ENCODE data around the gene KLHDC4. TPM values are rescaled to one million over a fixed set of nuclear protein-coding genes. Genes with fewer than 3 reads are reported as not detected.

The KLHDC4 gene
- total and polyA plus RNA-seq, 10 of the 15 experiments (the other 5 are each of a cell fraction or from before 2014, with no cell fraction given): 0.80 to 62.1 (median 32.8) TPM

DNA sequence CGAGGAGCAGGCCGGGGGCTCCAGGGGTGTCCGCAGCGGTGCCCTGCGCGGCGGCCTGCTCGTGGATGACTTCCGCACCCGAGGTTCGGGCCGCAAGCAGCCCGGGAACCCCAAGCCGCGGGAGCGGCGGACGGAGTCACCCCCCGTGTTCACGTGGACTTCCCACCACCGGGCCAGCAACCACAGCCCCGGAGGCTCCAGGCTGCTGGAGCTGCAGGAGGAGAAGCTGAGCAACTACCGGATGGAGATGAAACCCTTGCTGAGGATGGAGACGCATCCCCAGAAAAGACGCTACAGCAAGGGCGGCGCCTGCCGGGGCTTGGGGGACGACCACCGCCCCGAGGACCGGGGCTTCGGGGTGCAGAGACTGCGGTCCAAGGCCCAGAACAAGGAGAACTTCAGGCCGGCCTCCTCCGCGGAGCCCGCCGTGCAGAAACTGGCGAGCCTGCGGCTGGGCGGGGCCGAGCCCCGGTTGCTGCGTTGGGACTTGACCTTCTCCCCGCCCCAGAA is 75.8 kb downstream of the KLHDC4 start:
- 90% methylated on average over 33 of the region's 46 CpGs for WGBS (ENCODE audit: insufficient coverage, insufficient replicate concordance, low lambda C conversion rate, missing lambda C conversion rate)
- Histone ChIP-seq H3K79me2 (ENCODE audit: control insufficient read depth, insufficient read depth, low read length) (no peaks in the 10 kb centered on the region), H3K4me1 (ENCODE audit: control insufficient read depth, insufficient read depth, low read length) (no peaks in the 10 kb centered on the region), H3K27ac (ENCODE audit: control insufficient read depth, insufficient read depth) (no peak overlapping the region), H2AFZ (ENCODE audit: control insufficient read depth, low read depth, low read length) (no peak overlapping the region), H3K4me2 (ENCODE audit: control insufficient read depth, insufficient read depth) (no peak overlapping the region), H3K27me3 (replicated peaks in 1 of 2; ENCODE audit: control insufficient read depth in 2 of 2, insufficient read depth in 2 of 2, low read length in 1 of 2) (no peaks in the 10 kb centered on the region), H3K4me3 (no peak overlapping the region), H3K36me3 (ENCODE audit: control insufficient read depth in 2 of 2, insufficient read depth in 2 of 2, low read length in 1 of 2) (peaks cover 0 to 1% of the 10 kb centered on the region in 2 experiments; a peak in 2 of 4 replicates), H3K9ac (ENCODE audit: control insufficient read depth, insufficient read depth, low read length) (no peak overlapping the region), H3K9me3 (replicated peaks; ENCODE audit: control insufficient read depth, insufficient read depth, low read length) (no peaks in the 10 kb centered on the region), H4K20me1 (ENCODE audit: control insufficient read depth, insufficient read depth) (no peaks in the 10 kb centered on the region)
- intact Hi-C loops (cut with micrococcal nuclease; ENCODE audit: unreplicated experiment): no loop called here
- TF ChIP-seq MYC (IDR thresholded peaks at IDR 0.05; ENCODE audit: insufficient read depth, insufficient read length, insufficient replicate concordance, low read length, severe bottlenecking) (no peak), RAD51 (IDR thresholded peaks at IDR 0.05) (no peak), POLR2A (IDR thresholded peaks at IDR 0.05; ENCODE audit: low read depth, low read length) (0 out of 2 replicates have a peak, but pooled peaks have one; percentile 6), SRF (IDR thresholded peaks at IDR 0.05; ENCODE audit: low read depth in 2 of 2, low read length in 2 of 2) (no peak)
- SMC1A ChIA-PET (ENCODE audit: uncharacterized antibody, unreplicated experiment): no interaction called here
- in situ Hi-C loops (cut with MboI): no loop called here
- ATAC-seq: no peak
- no peak for DNase-seq (ENCODE audit: low read depth, low spot score)
- POLR2A ChIA-PET: interaction anchor here (0.6 kb wide), 1 partner anchor 1314 kb away, joined by 3 read pairs; no protein-coding TSS in a partner anchor
- RAD21 ChIA-PET (ENCODE audit: unreplicated experiment): no interaction called here
- CTCF ChIA-PET: interaction anchor here (0.7 kb wide), 1 partner anchor 160 kb away, joined by 4 read pairs; no protein-coding TSS in a partner anchor
- no TSS peak for BruUV-seq (replicated peaks)
- no peak for FAIRE-seq

DNA sequence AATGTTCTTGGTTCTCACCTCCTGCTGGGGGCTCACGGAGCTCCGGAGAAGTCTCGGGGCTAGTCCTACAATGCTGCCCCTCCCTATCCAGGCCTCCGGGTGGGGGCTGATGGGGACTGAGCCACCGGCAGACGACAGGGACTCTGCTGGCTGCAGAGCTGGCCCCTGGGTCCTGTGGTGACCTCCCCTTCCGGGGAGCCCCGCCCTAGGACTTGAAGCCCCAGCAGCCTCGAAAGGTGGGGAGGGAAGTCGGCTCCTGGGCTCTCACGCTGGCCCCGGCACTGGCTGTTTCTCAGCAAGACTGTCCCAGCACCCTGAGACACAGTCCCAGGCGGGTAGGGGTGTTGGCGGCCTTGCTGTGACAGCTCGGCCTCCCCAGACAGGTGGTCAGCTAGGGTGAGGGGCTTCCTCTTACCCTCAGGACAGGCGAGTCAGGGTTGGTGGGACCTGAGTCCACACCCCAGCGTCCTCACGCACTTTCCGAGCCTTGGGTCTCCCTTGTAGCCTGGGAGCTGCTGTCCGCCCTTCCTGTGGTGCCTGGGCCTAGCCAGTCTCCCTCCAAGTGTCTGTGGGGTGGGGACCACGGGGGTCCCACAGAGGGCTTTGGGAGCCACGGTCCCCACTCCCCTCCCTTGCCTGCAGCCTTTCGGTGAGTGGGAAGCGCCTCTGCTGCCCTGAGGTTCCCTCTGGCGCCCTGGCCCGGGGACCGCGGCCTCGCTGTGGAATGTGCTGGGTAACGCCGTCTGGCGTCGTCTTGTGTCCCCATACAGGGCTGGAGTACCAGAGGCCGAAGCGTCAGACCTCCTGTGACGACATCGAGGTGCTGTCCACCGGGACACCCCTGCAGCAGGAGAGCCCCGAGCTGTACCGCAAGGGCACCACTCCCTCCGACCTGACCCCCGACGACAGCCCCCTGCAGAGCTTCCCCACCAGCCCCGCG is 76.6 kb downstream of the KLHDC4 start:
- WGBS (ENCODE audit: insufficient coverage, insufficient replicate concordance, low lambda C conversion rate, missing lambda C conversion rate): 66% methylated on average over 41 of the region's 45 CpGs
- H3K4me3 ChIP-seq: no peak overlapping the region
- H4K20me1 ChIP-seq (ENCODE audit: control insufficient read depth, insufficient read depth): no peaks in the 10 kb centered on the region
- SMC1A ChIA-PET (ENCODE audit: uncharacterized antibody, unreplicated experiment): no interaction called here
- no peak overlapping the region for H3K27ac ChIP-seq (ENCODE audit: control insufficient read depth, insufficient read depth)
- no peaks in the 10 kb centered on the region for H3K79me2 ChIP-seq (ENCODE audit: control insufficient read depth, insufficient read depth, low read length)
- TF ChIP-seq POLR2A (IDR thresholded peaks at IDR 0.05; ENCODE audit: low read depth, low read length) (0 out of 2 replicates have a peak, but pooled peaks have one; percentile 9), IKZF2 (IDR thresholded peaks at IDR 0.05) (no peak)
- no peak for ATAC-seq
- no peaks in the 10 kb centered on the region; a peak in 1 of 4 replicates for H3K36me3 ChIP-seq (ENCODE audit: control insufficient read depth in 2 of 2, insufficient read depth in 2 of 2, low read length in 1 of 2)
- no peaks in the 10 kb centered on the region for H3K4me1 ChIP-seq (ENCODE audit: control insufficient read depth, insufficient read depth, low read length)
- BruUV-seq (replicated peaks): no TSS peak
- intact Hi-C loops (cut with micrococcal nuclease; ENCODE audit: unreplicated experiment): no loop called here
- CTCF ChIA-PET: interaction anchor here (0.7 kb wide), 1 partner anchor 161 kb away, joined by 4 read pairs; no protein-coding TSS in a partner anchor
- no peak for FAIRE-seq
- H2AFZ ChIP-seq (ENCODE audit: control insufficient read depth, low read depth, low read length): no peak overlapping the region
- no peaks in the 10 kb centered on the region for H3K27me3 ChIP-seq (replicated peaks in 1 of 2; ENCODE audit: control insufficient read depth in 2 of 2, insufficient read depth in 2 of 2, low read length in 1 of 2)
- no peaks in the 10 kb centered on the region for H3K9me3 ChIP-seq (replicated peaks; ENCODE audit: control insufficient read depth, insufficient read depth, low read length)
- RAD21 ChIA-PET (ENCODE audit: unreplicated experiment): interaction anchor here (0.7 kb wide), 1 partner anchor 80 kb away, joined by 3 read pairs; no protein-coding TSS in a partner anchor
- no peak overlapping the region for H3K4me2 ChIP-seq (ENCODE audit: control insufficient read depth, insufficient read depth)
- in situ Hi-C loops (cut with MboI): no loop called here
- POLR2A ChIA-PET: no interaction called here
- H3K9ac ChIP-seq (ENCODE audit: control insufficient read depth, insufficient read depth, low read length): no peak overlapping the region
- DNase-seq (ENCODE audit: low read depth, low spot score): no peak

All from GM12878 (cell line).